GM12864 (cell line): ENCODE data around the gene TPI1.
"Not testable (repeated sequence)": the region's sequence is repeated elsewhere in the genome, so short reads cannot be mapped to it uniquely, and the experiment has no call there.

Experiments used
- DNase-seq: peaks from one replicate; pipeline ENCODE4 v3.0.0-alpha.2; 2011; ENCODE audit warnings: low read depth
- H3K4me3 ChIP-seq: 2 replicates; pipeline ENCODE4 v1.5.1; 2011; ENCODE audit warnings: mild to moderate bottlenecking, low read depth, low read length, control low read depth
- CTCF ChIP-seq: IDR thresholded peaks from 2 replicates; pipeline ENCODE4 v1.5.1; 2011; ENCODE audit warnings: low read depth, mild to moderate bottlenecking, moderate library complexity, low read length, control low read depth, inconsistent platforms; ENCODE audit errors: missing control alignments

The TPI1 gene

GRCh38 chr12:6883252-6883651 is 15.9 kb downstream of the TPI1 start:
- H3K4me3 ChIP-seq: no peak overlapping the region
- no peak for TF ChIP-seq CTCF
- no peak for DNase-seq

- TF ChIP-seq CTCF: no peak
- no peak overlapping the region for H3K4me3 ChIP-seq
- DNase-seq: no peak
Observed at GRCh38 chr12:6883683-6884082, 16.4 kb downstream of the TPI1 start.

- H3K4me3 ChIP-seq: no peak overlapping the region
- DNase-seq: no peak
- TF ChIP-seq CTCF: no peak
Observed at GRCh38 chr12:6884539-6884938, 17.2 kb downstream of the TPI1 start.

- H3K4me3 ChIP-seq, DNase-seq: not testable (repeated sequence)
Observed at GRCh38 chr12:6886206-6886999, 19.1 kb downstream of the TPI1 start.

DNA sequence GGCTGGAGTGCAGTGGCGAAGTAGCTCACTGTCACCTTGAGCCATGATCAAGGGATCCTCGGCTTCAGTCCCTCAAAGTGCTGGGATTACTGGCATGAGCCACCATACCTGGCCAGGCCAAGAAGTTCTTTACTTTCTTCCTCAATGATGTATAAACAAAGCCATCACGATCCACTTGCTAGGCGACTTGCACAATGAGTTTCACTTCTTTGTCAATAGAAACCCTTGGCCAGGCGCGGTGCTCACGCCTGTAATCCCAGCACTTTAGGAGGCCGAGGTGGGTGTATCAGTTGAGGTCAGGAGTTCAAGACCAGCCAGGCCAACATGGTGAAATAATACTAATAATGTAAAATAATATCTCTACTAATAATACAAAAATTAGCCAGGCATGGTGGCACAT is 20.1 kb downstream of the TPI1 start:
- H3K4me3 ChIP-seq: no peak overlapping the region
- no peak for TF ChIP-seq CTCF
- no peak for DNase-seq

DNA sequence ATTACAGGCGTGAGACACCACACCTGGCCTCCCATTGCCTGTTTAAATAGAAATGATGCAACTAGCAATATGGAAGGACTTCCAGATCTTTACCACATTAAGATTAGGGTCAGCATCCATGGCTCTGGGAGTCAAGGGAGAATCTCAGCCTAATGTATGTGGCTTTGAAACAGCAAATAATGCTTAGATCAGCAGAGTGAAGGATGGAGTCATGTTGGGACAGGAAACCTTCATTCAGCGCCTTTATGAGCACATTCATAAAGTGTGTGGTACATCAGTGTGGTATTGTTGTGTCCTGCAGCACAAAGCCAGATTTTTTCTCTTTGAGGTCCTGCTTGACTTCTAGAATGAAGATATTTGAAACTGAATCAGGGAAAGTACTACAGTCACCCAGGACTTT is 21.0 kb downstream of the TPI1 start:
- H3K4me3 ChIP-seq: no peak overlapping the region
- DNase-seq: no peak
- no peak for TF ChIP-seq CTCF

- not testable (repeated sequence) for DNase-seq, H3K4me3 ChIP-seq
Observed at GRCh38 chr12:6888794-6889193, 21.5 kb downstream of the TPI1 start.

- not testable (repeated sequence) for DNase-seq, H3K4me3 ChIP-seq
Observed at GRCh38 chr12:6889775-6890573, 22.6 kb downstream of the TPI1 start.
